ENCODE data around the gene GSPT1.
A peak's percentile ranks its signal among the peaks of the same experiment; 100 is the strongest.
"Not testable (repeated sequence)": the region's sequence is repeated elsewhere in the genome, so short reads cannot be mapped to it uniquely, and the experiment has no call there.

Gene GSPT1

GRCh38 chr16:11949527-11949926 is 33.8 kb upstream of the GSPT1 start:
- no peak overlapping the region for H3K27ac ChIP-seq (ENCODE audit: low read depth, low read length, severe bottlenecking)
- H3K4me3 ChIP-seq (ENCODE audit: extremely low read depth, insufficient read depth, low read length, poor library complexity, severe bottlenecking) = no peak overlapping the region
- H3K9me3 ChIP-seq (ENCODE audit: control insufficient read depth, low read length) = no peaks in the 10 kb centered on the region
- no peaks in the 10 kb centered on the region for H3K36me3 ChIP-seq (ENCODE audit: control insufficient read depth, insufficient read depth, low read length)
- no peaks in the 10 kb centered on the region for H3K4me1 ChIP-seq (ENCODE audit: control insufficient read depth, insufficient read depth, low read length, poor library complexity, severe bottlenecking)
- 12 to 30% methylated on average over 2 to 3 of the region's 4 CpGs for WGBS, 2 experiments (ENCODE audit: insufficient coverage in 2 of 2)

GRCh38 chr16:11948819-11949218 is 33.1 kb upstream of the GSPT1 start:
- Histone ChIP-seq H3K4me3 (ENCODE audit: extremely low read depth, insufficient read depth, low read length, poor library complexity, severe bottlenecking) (no peak overlapping the region), H3K27ac (ENCODE audit: low read depth, low read length, severe bottlenecking) (no peak overlapping the region), H3K9me3 (ENCODE audit: control insufficient read depth, low read length) (no peaks in the 10 kb centered on the region), H3K4me1 (ENCODE audit: control insufficient read depth, insufficient read depth, low read length, poor library complexity, severe bottlenecking) (no peaks in the 10 kb centered on the region), H3K36me3 (ENCODE audit: control insufficient read depth, insufficient read depth, low read length) (no peaks in the 10 kb centered on the region)
- 93 to 97% methylated on average over 5 of the region's 5 CpGs for WGBS, 2 experiments (ENCODE audit: insufficient coverage in 2 of 2)

GRCh38 chr16:11946433-11946832 is 30.7 kb upstream of the GSPT1 start:
- no peaks in the 10 kb centered on the region for H3K4me1 ChIP-seq (ENCODE audit: control insufficient read depth, insufficient read depth, low read length, poor library complexity, severe bottlenecking)
- H3K27ac ChIP-seq (ENCODE audit: low read depth, low read length, severe bottlenecking) = no peak overlapping the region
- 100% methylated on average over 1 of the region's 3 CpGs; no CpG with 5 or more reads in 1 of the 2 experiments for WGBS, 2 experiments (ENCODE audit: insufficient coverage in 2 of 2)
- no peaks in the 10 kb centered on the region for H3K9me3 ChIP-seq (ENCODE audit: control insufficient read depth, low read length)
- H3K36me3 ChIP-seq (ENCODE audit: control insufficient read depth, insufficient read depth, low read length) = no peaks in the 10 kb centered on the region
- H3K4me3 ChIP-seq (ENCODE audit: extremely low read depth, insufficient read depth, low read length, poor library complexity, severe bottlenecking) = no peak overlapping the region

- not testable (repeated sequence) for H3K4me1 ChIP-seq (ENCODE audit: control insufficient read depth, insufficient read depth, low read length, poor library complexity, severe bottlenecking); H3K27ac ChIP-seq (ENCODE audit: low read depth, low read length, severe bottlenecking); H3K36me3 ChIP-seq (ENCODE audit: control insufficient read depth, insufficient read depth, low read length); H3K4me3 ChIP-seq (ENCODE audit: extremely low read depth, insufficient read depth, low read length, poor library complexity, severe bottlenecking); H3K9me3 ChIP-seq (ENCODE audit: control insufficient read depth, low read length)
- no CpG with 5 or more reads among the region's 4 CpGs for WGBS, 2 experiments (ENCODE audit: insufficient coverage in 2 of 2)
Measured at GRCh38 chr16:11941945-11942344, 26.2 kb upstream of the GSPT1 start, which contains the start of gene NPIPB2. NPIPB2 (minus strand) TSS chr16:11942045; CDS start chr16:11942045, 0 bp downstream.

- H3K9me3 ChIP-seq (ENCODE audit: control insufficient read depth, low read length); H3K4me1 ChIP-seq (ENCODE audit: control insufficient read depth, insufficient read depth, low read length, poor library complexity, severe bottlenecking); H3K36me3 ChIP-seq (ENCODE audit: control insufficient read depth, insufficient read depth, low read length); H3K4me3 ChIP-seq (ENCODE audit: extremely low read depth, insufficient read depth, low read length, poor library complexity, severe bottlenecking); H3K27ac ChIP-seq (ENCODE audit: low read depth, low read length, severe bottlenecking): not testable (repeated sequence)
- 71 to 88% methylated on average over 7 to 9 of the region's 13 CpGs for whole genome bisulfite sequencing, 2 experiments (ENCODE audit: insufficient coverage in 2 of 2)
Measured at GRCh38 chr16:11927350-11927749, 11.6 kb upstream of the GSPT1 start.

GRCh38 chr16:11924046-11924445 is 8.3 kb upstream of the GSPT1 start:
- not testable (repeated sequence) for H3K9me3 ChIP-seq (ENCODE audit: control insufficient read depth, low read length); H3K36me3 ChIP-seq (ENCODE audit: control insufficient read depth, insufficient read depth, low read length); H3K4me1 ChIP-seq (ENCODE audit: control insufficient read depth, insufficient read depth, low read length, poor library complexity, severe bottlenecking); H3K27ac ChIP-seq (ENCODE audit: low read depth, low read length, severe bottlenecking); H3K4me3 ChIP-seq (ENCODE audit: extremely low read depth, insufficient read depth, low read length, poor library complexity, severe bottlenecking)
- 79 to 93% methylated on average over 3 to 8 of the region's 10 CpGs for WGBS, 2 experiments (ENCODE audit: insufficient coverage in 2 of 2)

GRCh38 chr16:11916524-11917285 is 949 bp upstream of the GSPT1 start:
- H3K36me3 ChIP-seq (ENCODE audit: control insufficient read depth, insufficient read depth, low read length) = peaks cover 14% of the 10 kb centered on the region
- peaks cover 12% of the 10 kb centered on the region for H3K4me1 ChIP-seq (ENCODE audit: control insufficient read depth, insufficient read depth, low read length, poor library complexity, severe bottlenecking)
- 76 to 80% methylated on average over 9 to 13 of the region's 13 CpGs for WGBS, 2 experiments (ENCODE audit: insufficient coverage in 2 of 2)
- peak overlapping the region; percentile 3 for H3K27ac ChIP-seq (ENCODE audit: low read depth, low read length, severe bottlenecking)
- H3K4me3 ChIP-seq (ENCODE audit: extremely low read depth, insufficient read depth, low read length, poor library complexity, severe bottlenecking) = peak overlapping the region; percentile 76
- H3K9me3 ChIP-seq (ENCODE audit: control insufficient read depth, low read length) = no peaks in the 10 kb centered on the region

- Histone ChIP-seq H3K4me1 (ENCODE audit: control insufficient read depth, insufficient read depth, low read length, poor library complexity, severe bottlenecking) (peaks cover 15% of the 10 kb centered on the region), H3K9me3 (ENCODE audit: control insufficient read depth, low read length) (no peaks in the 10 kb centered on the region), H3K4me3 (ENCODE audit: extremely low read depth, insufficient read depth, low read length, poor library complexity, severe bottlenecking) (peak overlapping the region; percentile 76), H3K36me3 (ENCODE audit: control insufficient read depth, insufficient read depth, low read length) (peaks cover 22% of the 10 kb centered on the region), H3K27ac (ENCODE audit: low read depth, low read length, severe bottlenecking) (peak overlapping the region; percentile 79)
- 0 to 1% methylated on average over 59 to 66 of the region's 79 CpGs for WGBS, 2 experiments (ENCODE audit: insufficient coverage in 2 of 2)
Measured at GRCh38 chr16:11915114-11915643, 577 bp downstream of the GSPT1 start.

GRCh38 chr16:11914210-11915113 is 1.3 kb downstream of the GSPT1 start:
- H3K4me3 ChIP-seq (ENCODE audit: extremely low read depth, insufficient read depth, low read length, poor library complexity, severe bottlenecking) = peak overlapping the region; percentile 76
- peaks cover 29% of the 10 kb centered on the region for H3K36me3 ChIP-seq (ENCODE audit: control insufficient read depth, insufficient read depth, low read length)
- H3K9me3 ChIP-seq (ENCODE audit: control insufficient read depth, low read length) = no peaks in the 10 kb centered on the region
- peak overlapping the region; percentile 41 for H3K27ac ChIP-seq (ENCODE audit: low read depth, low read length, severe bottlenecking)
- H3K4me1 ChIP-seq (ENCODE audit: control insufficient read depth, insufficient read depth, low read length, poor library complexity, severe bottlenecking) = peaks cover 18% of the 10 kb centered on the region
- 2 to 7% methylated on average over 21 to 23 of the region's 30 CpGs for WGBS, 2 experiments (ENCODE audit: insufficient coverage in 2 of 2)

GRCh38 chr16:11913425-11914079 is 2.2 kb downstream of the GSPT1 start:
- Histone ChIP-seq H3K9me3 (ENCODE audit: control insufficient read depth, low read length) (no peaks in the 10 kb centered on the region), H3K4me1 (ENCODE audit: control insufficient read depth, insufficient read depth, low read length, poor library complexity, severe bottlenecking) (peaks cover 18% of the 10 kb centered on the region), H3K36me3 (ENCODE audit: control insufficient read depth, insufficient read depth, low read length) (peaks cover 38% of the 10 kb centered on the region), H3K4me3 (ENCODE audit: extremely low read depth, insufficient read depth, low read length, poor library complexity, severe bottlenecking) (peak overlapping the region; percentile 76), H3K27ac (ENCODE audit: low read depth, low read length, severe bottlenecking) (no peak overlapping the region)
- 72 to 79% methylated on average over 10 of the region's 12 CpGs for WGBS, 2 experiments (ENCODE audit: insufficient coverage in 2 of 2)

Measured in mesodermal cell (in vitro differentiated cells).